IMR-90 (cell line): ENCODE data around the gene TRAT1. TPM values are rescaled to one million over a fixed set of nuclear protein-coding genes. Genes with fewer than 3 reads are reported as not detected.

ENCODE experiments used
- ATAC-seq: fragments of 200-7000 bp; cut with Tn5 transposase; 2 replicates; pipeline ENCODE4 v1.9.1; 2020; ENCODE audit warnings: low read depth, mild to moderate bottlenecking, moderate library complexity
- BruUV-seq: library from RNA; stranded (reverse); fragments of 400-500 nt; replicated peaks from 2 replicates; lab custom pipeline; 2021; lab: Mats Ljungman, UMichigan
- CTCF ChIA-PET: fragments of 300-600 bp; formaldehyde crosslinking; extraction: SDS; loops from one replicate; lab custom pipeline; 2021; ENCODE audit warnings: antibody characterized with exemption; lab: Yijun Ruan, JAX
- POLR2A ChIA-PET: fragments of 300-600 bp; sonication (Branson Sonifier 250); formaldehyde crosslinking; loops from one replicate; lab custom pipeline; 2022; ENCODE audit warnings: antibody characterized with exemption; ENCODE audit not compliant: unreplicated experiment; lab: Charles Lee
- DNase-seq: peaks from one replicate; pipeline ENCODE4 v3.0.0; 2013
- H2AFZ ChIP-seq: replicated peaks from 2 replicates; pipeline ENCODE3; 2013; ENCODE audit warnings: low read length, mild to moderate bottlenecking; ENCODE audit not compliant: poor library complexity
- H2AK5ac ChIP-seq: 2 replicates; pipeline ENCODE4 v1.6.1; 2013; ENCODE audit warnings: low read depth, low read length, inconsistent platforms
- H2AK9ac ChIP-seq: replicated peaks from 2 replicates; pipeline ENCODE3; 2013; ENCODE audit warnings: mild to moderate bottlenecking, low read depth, low read length, moderate library complexity; ENCODE audit not compliant: poor library complexity
- H2BK120ac ChIP-seq: 2 replicates; pipeline ENCODE4 v1.6.1; 2013; ENCODE audit warnings: low read depth, low read length, inconsistent platforms
- H2BK15ac ChIP-seq: 3 replicates; pipeline ENCODE4 v1.6.1; 2013; ENCODE audit warnings: low read depth, low read length, inconsistent platforms
- H2BK20ac ChIP-seq: 2 replicates; pipeline ENCODE4 v1.6.1; 2013; ENCODE audit warnings: low read depth, mild to moderate bottlenecking, inconsistent platforms, low read length, moderate library complexity
- H2BK5ac ChIP-seq: 2 replicates; pipeline ENCODE4 v1.6.1; 2013; ENCODE audit warnings: mild to moderate bottlenecking, low read depth, low read length, inconsistent platforms; ENCODE audit not compliant: poor library complexity, severe bottlenecking
- H3K14ac ChIP-seq: replicated peaks from 2 replicates; pipeline ENCODE4 v1.6.1; 2013; ENCODE audit warnings: low read depth, low read length, inconsistent platforms
- H3K18ac ChIP-seq: 2 replicates; pipeline ENCODE4 v1.6.1; 2013; ENCODE audit warnings: low read depth, low read length, control low read depth
- H3K23ac ChIP-seq: 2 replicates; pipeline ENCODE4 v1.6.1; 2013; ENCODE audit warnings: low read depth, low read length, inconsistent platforms
- H3K27ac ChIP-seq: 2 replicates; pipeline ENCODE4 v1.5.1; 2013; ENCODE audit warnings: mild to moderate bottlenecking, control low read depth, low read length; ENCODE audit not compliant: insufficient read depth
- H3K27me3 ChIP-seq: 2 replicates; pipeline ENCODE4 v1.6.1; 2013; ENCODE audit warnings: low read length; ENCODE audit not compliant: control insufficient read depth, insufficient read depth
- H3K36me3 ChIP-seq: 2 replicates; pipeline ENCODE4 v1.6.1; 2013; ENCODE audit warnings: low read length, mixed read lengths; ENCODE audit not compliant: control insufficient read depth, insufficient read depth
- H3K4ac ChIP-seq: 2 replicates; pipeline ENCODE4 v1.6.1; 2013; ENCODE audit warnings: low read depth, low read length, inconsistent platforms
- H3K4me1 ChIP-seq: 2 replicates; pipeline ENCODE4 v1.6.1; 2013; ENCODE audit warnings: low read length, mixed read lengths; ENCODE audit not compliant: control insufficient read depth, insufficient read depth
- H3K4me2 ChIP-seq: 2 replicates; pipeline ENCODE4 v1.6.1; 2013; ENCODE audit warnings: low read depth, mild to moderate bottlenecking, control low read depth, low read length, moderate library complexity
- H3K4me3 ChIP-seq: 2 replicates; pipeline ENCODE4 v1.5.1; 2013; ENCODE audit warnings: low read depth, mild to moderate bottlenecking, control low read depth, low read length, moderate library complexity; ENCODE audit not compliant: insufficient read depth
- H3K56ac ChIP-seq: 2 replicates; pipeline ENCODE4 v1.6.1; 2013; ENCODE audit warnings: low read length, inconsistent platforms; ENCODE audit not compliant: insufficient read depth; ENCODE audit errors: extremely low read depth
- H3K79me1 ChIP-seq, 2 experiments: 2 replicates each; pipeline ENCODE4 v1.6.1; 2013; ENCODE audit warnings: low read length in 2 of 2, inconsistent platforms in 1 of 2, low read depth in 1 of 2
- H3K9ac ChIP-seq: 2 replicates; pipeline ENCODE4 v1.6.1; 2013; ENCODE audit warnings: low read depth, low read length, control low read depth
- H3K9me1 ChIP-seq: 2 replicates; pipeline ENCODE4 v1.6.1; 2013; ENCODE audit warnings: low read length, inconsistent platforms; ENCODE audit not compliant: insufficient read depth
- H3K9me3 ChIP-seq: 2 replicates; pipeline ENCODE4 v1.6.1; 2013; ENCODE audit warnings: low read length; ENCODE audit not compliant: control insufficient read depth, insufficient read depth
- H4K20me1 ChIP-seq: 2 replicates; pipeline ENCODE4 v1.6.1; 2013; ENCODE audit warnings: low read length, inconsistent platforms; ENCODE audit not compliant: insufficient read depth
- H4K5ac ChIP-seq: 2 replicates; pipeline ENCODE4 v1.6.1; 2013; ENCODE audit warnings: mild to moderate bottlenecking, low read depth, low read length, control low read depth
- H4K8ac ChIP-seq, 2 experiments: 2 replicates each; pipeline ENCODE4 v1.6.1; 2013; ENCODE audit warnings: low read depth in 2 of 2, low read length in 2 of 2, control low read depth in 1 of 2, inconsistent platforms in 1 of 2
- H4K91ac ChIP-seq: 2 replicates; pipeline ENCODE4 v1.6.1; 2013; ENCODE audit warnings: low read depth, low read length, inconsistent platforms; ENCODE audit not compliant: insufficient read depth
- BHLHE40 ChIP-seq: fragments of 150-350 bp; IDR thresholded peaks from 2 replicates; pipeline ENCODE4 v1.6.1; 2016; ENCODE audit warnings: mild to moderate bottlenecking, low read depth, low read length
- CEBPB ChIP-seq: IDR thresholded peaks from 2 replicates; pipeline ENCODE4 v1.6.1; 2012; ENCODE audit warnings: low read depth, low read length, improper control_type of control experiment
- CTCF ChIP-seq: conservative IDR thresholded peaks from 2 replicates; pipeline ENCODE4 v1.5.1; 2012; ENCODE audit warnings: mild to moderate bottlenecking, low read depth, low read length, improper control_type of control experiment
- ELK1 ChIP-seq: fragments of 150-350 bp; IDR thresholded peaks from 2 replicates; pipeline ENCODE4 v1.6.1; 2016; ENCODE audit warnings: low read depth, mild to moderate bottlenecking, low read length, moderate library complexity, borderline replicate concordance
- FOS ChIP-seq: fragments of 150-350 bp; IDR thresholded peaks from 2 replicates; pipeline ENCODE4 v1.6.1; 2016; ENCODE audit warnings: low read depth, low read length
- MAFK ChIP-seq: IDR thresholded peaks from 2 replicates; pipeline ENCODE4 v1.6.1; 2012; ENCODE audit warnings: low read depth, low read length, improper control_type of control experiment
- MXI1 ChIP-seq: IDR thresholded peaks from 2 replicates; pipeline ENCODE4 v1.6.1; 2012; ENCODE audit warnings: low read depth, mild to moderate bottlenecking, low read length, moderate library complexity, borderline replicate concordance
- NFE2L2 ChIP-seq: fragments of 150-350 bp; IDR thresholded peaks from 2 replicates; pipeline ENCODE4 v1.6.1; 2016; ENCODE audit warnings: low read depth, mild to moderate bottlenecking, low read length
- POLR2A ChIP-seq: IDR thresholded peaks from 2 replicates; pipeline ENCODE4 v1.6.1; 2012; ENCODE audit warnings: mild to moderate bottlenecking, low read depth, low read length
- RAD21 ChIP-seq: IDR thresholded peaks from 2 replicates; pipeline ENCODE4 v1.6.1; 2012; ENCODE audit warnings: low read length, improper control_type of control experiment
- RCOR1 ChIP-seq: IDR thresholded peaks from 2 replicates; pipeline ENCODE4 v1.6.1; 2012; ENCODE audit warnings: mild to moderate bottlenecking, low read length, improper control_type of control experiment; ENCODE audit not compliant: insufficient replicate concordance
- RFX5 ChIP-seq: IDR thresholded peaks from 2 replicates; pipeline ENCODE4 v1.8.0; 2012; ENCODE audit warnings: low read depth, mild to moderate bottlenecking, low read length, moderate library complexity
- SMC3 ChIP-seq: fragments of 150-350 bp; IDR thresholded peaks from 2 replicates; pipeline ENCODE4 v1.6.1; 2016; ENCODE audit warnings: low read depth, mild to moderate bottlenecking, antibody characterized with exemption, low read length, moderate library complexity
- USF2 ChIP-seq: fragments of 150-350 bp; IDR thresholded peaks from 2 replicates; pipeline ENCODE4 v1.6.1; 2017; ENCODE audit warnings: mild to moderate bottlenecking, antibody characterized with exemption, low read length, low read depth
- WGBS, 2 experiments: methylation state at CpG; one replicate each; pipeline versions ENCODE4 v1.1.5 to v1.1.7; 2013; ENCODE audit warnings: missing lambda C conversion rate in 2 of 2; ENCODE audit not compliant: insufficient read length in 1 of 2; ENCODE audit errors: extremely low coverage in 2 of 2; 5-methylcytosine and 5-hydroxymethylcytosine counted together
- dilution Hi-C: fragments of 300-500 bp; cut with HindIII; formaldehyde crosslinking; loops from one replicate; pipeline ENCODE4 v1.14.3; 2018; ENCODE audit warnings: low sequenced_read_pairs; ENCODE audit not compliant: unreplicated experiment
- in situ Hi-C: fragments of 300-500 bp; cut with MboI; formaldehyde crosslinking; loops from 3 replicates; pipeline ENCODE4 v1.14.3; 2019; ENCODE audit warnings: low sequenced_read_pairs, inconsistent platforms, mixed read lengths
- intact Hi-C: fragments of 100-400 bp; cut with micrococcal nuclease; formaldehyde crosslinking; loops from 2 replicates; pipeline ENCODE4 v1.10.0; 2022
- polyA plus RNA-seq, 3 experiments: library from polyadenylated mRNA; depleted of rRNA; stranded (reverse); fragments of >200 nt; gene quantifications; 2 replicates each; pipeline ENCODE4 v1.2.3, GENCODE V29; 2012; ENCODE audit warnings: low replicate concordance in 1 of 3
- total RNA-seq: library from RNA; depleted of rRNA; stranded (reverse); fragments of >200 nt; gene quantifications from 2 replicates; pipeline ENCODE4 v1.2.3, GENCODE V29; 2012

The TRAT1 gene
- total and polyA plus RNA-seq, 2 of the 4 experiments (the other 2 are of a cell fraction) = not detected

DNA sequence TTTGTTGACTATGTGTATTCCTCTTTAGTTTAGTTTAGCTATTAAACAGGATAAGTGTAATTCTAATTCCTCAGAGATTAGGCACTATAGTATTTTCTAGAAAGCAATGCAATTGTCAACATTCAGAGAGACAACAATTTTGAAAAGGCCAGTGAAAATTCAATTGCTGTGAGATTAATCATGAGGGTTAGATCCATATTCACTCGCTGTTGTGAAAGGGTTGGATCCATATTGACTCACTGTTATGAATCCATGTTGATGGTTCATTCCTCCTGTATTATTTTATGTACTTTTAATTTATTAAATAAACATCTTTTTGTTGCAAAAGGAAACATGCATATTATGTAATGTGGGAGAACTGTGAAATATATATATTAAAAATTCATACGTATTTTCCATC lies 641 bp downstream of the TRAT1 start:
- Histone ChIP-seq H2AK5ac (no peak overlapping the region), H2BK15ac (no peak overlapping the region), H3K4ac (no peak overlapping the region), H2AFZ (no peak overlapping the region), H4K20me1 (no peaks in the 10 kb centered on the region), H3K79me1 (no peaks in the 10 kb centered on the region), H3K56ac (no peak overlapping the region), H4K8ac (no peak overlapping the region), H3K36me3 (no peaks in the 10 kb centered on the region), H3K4me1 (no peaks in the 10 kb centered on the region), H3K18ac (no peak overlapping the region), H3K27me3 (no peaks in the 10 kb centered on the region), H3K4me2 (no peak overlapping the region), H2AK9ac (no peak overlapping the region), H3K9me3 (no peaks in the 10 kb centered on the region), H4K5ac (no peak overlapping the region), H3K23ac (no peak overlapping the region), H3K9ac (no peak overlapping the region), H3K27ac (no peak overlapping the region), H2BK5ac (no peak overlapping the region), H3K14ac (no peak overlapping the region), H3K4me3 (no peak overlapping the region), H3K9me1 (no peaks in the 10 kb centered on the region), H4K91ac (no peak overlapping the region), H2BK20ac (no peak overlapping the region), H2BK120ac (no peak overlapping the region)
- no CpG with 5 or more reads among the region's 2 CpGs for WGBS, 2 experiments
- ChIA-PET POLR2A (no interaction called here), CTCF (no interaction called here)
- intact Hi-C loops = no loop called here
- dilution Hi-C loops = no loop called here
- DNase-seq = no peak
- no TSS peak for BruUV-seq
- in situ Hi-C loops = no loop called here
- TF ChIP-seq SMC3 = no peak
- TF ChIP-seq MAFK = no peak
- no peak for TF ChIP-seq USF2
- TF ChIP-seq CEBPB = no peak
- TF ChIP-seq POLR2A = no peak
- TF ChIP-seq RCOR1 = no peak
- TF ChIP-seq RFX5 = no peak
- no peak for TF ChIP-seq RAD21
- TF ChIP-seq FOS = no peak
- no peak for TF ChIP-seq CTCF
- no peak for TF ChIP-seq ELK1
- TF ChIP-seq MXI1 = no peak
- TF ChIP-seq BHLHE40 = no peak
- no peak for TF ChIP-seq NFE2L2
- no peak for ATAC-seq
